Measurements from ENCODE around the gene SDHC. TPM values are rescaled to one million over a fixed set of nuclear protein-coding genes. Genes with fewer than 3 reads are reported as not detected.

Gene SDHC
- total RNA-seq, 1 donor from 2014 or later, result 158 TPM

GRCh38 chr1:161359291-161359690 is 45.1 kb downstream of the SDHC start:
- no peaks in the 10 kb centered on the region for H3K4me1 ChIP-seq
- no peaks in the 10 kb centered on the region for H3K9me3 ChIP-seq
- H3K36me3 ChIP-seq, result peaks cover 29% of the 10 kb centered on the region
- no peak for TF ChIP-seq CTCF (IDR thresholded peaks at IDR 0.05)
- no peak for DNase-seq
- ATAC-seq, result peak; percentile 83
- no peak overlapping the region for H3K27ac ChIP-seq
- H3K4me3 ChIP-seq, result no peak overlapping the region
- intact Hi-C loops (cut with DNase I), result no loop called here
- H3K27me3 ChIP-seq, result no peaks in the 10 kb centered on the region

- DNase-seq (no peak), ATAC-seq (no peak)
- no peak for TF ChIP-seq CTCF (IDR thresholded peaks at IDR 0.05)
- H3K36me3 ChIP-seq, result peaks cover 22% of the 10 kb centered on the region
- no peak overlapping the region for H3K4me3 ChIP-seq
- H3K27ac ChIP-seq, result no peak overlapping the region
- intact Hi-C loops (cut with DNase I), result no loop called here
- H3K27me3 ChIP-seq, result no peaks in the 10 kb centered on the region
- no peaks in the 10 kb centered on the region for H3K9me3 ChIP-seq
- H3K4me1 ChIP-seq, result no peaks in the 10 kb centered on the region
These were observed 50.2 kb downstream of the SDHC start for GRCh38 chr1:161364332-161364731.

- Histone ChIP-seq H3K9me3 (no peaks in the 10 kb centered on the region), H3K4me3 (no peak overlapping the region), H3K4me1 (no peaks in the 10 kb centered on the region), H3K27me3 (no peaks in the 10 kb centered on the region), H3K36me3 (peaks cover 22% of the 10 kb centered on the region), H3K27ac (no peak overlapping the region)
- no peak for ATAC-seq
- intact Hi-C loops (cut with DNase I), result no loop called here
- no peak for DNase-seq
- no peak for TF ChIP-seq CTCF (IDR thresholded peaks at IDR 0.05)
These were observed 51.0 kb downstream of the SDHC start for GRCh38 chr1:161365207-161365606.

GRCh38 chr1:161367684-161368400 is 53.7 kb downstream of the SDHC start, which contains the start of gene CFAP126:
Gene CFAP126 (minus strand): TSS chr1:161367876. CDS start chr1:161367868, 8 bp downstream.
- Histone ChIP-seq H3K4me3 (no peak within 1 kb of the TSS), H3K27ac (peak within 1 kb of the TSS; percentile 58), H3K9me3 (no peaks in the 10 kb centered on the region), H3K27me3 (no peaks in the 10 kb centered on the region), H3K36me3 (peaks cover 22% of the 10 kb centered on the region), H3K4me1 (no peaks in the 10 kb centered on the region)
- DNase-seq, result no peak
- TF ChIP-seq CTCF (IDR thresholded peaks at IDR 0.05), result peak; percentile 28
- ATAC-seq, result peak; percentile 98
- intact Hi-C loops (cut with DNase I), result no loop called here

- Histone ChIP-seq H3K4me1 (no peaks in the 10 kb centered on the region), H3K9me3 (no peaks in the 10 kb centered on the region), H3K27me3 (no peaks in the 10 kb centered on the region), H3K4me3 (no peak overlapping the region), H3K27ac (no peak overlapping the region), H3K36me3 (no peaks in the 10 kb centered on the region)
- DNase-seq (no peak), ATAC-seq (no peak)
- intact Hi-C loops (cut with DNase I), result no loop called here
- no peak for TF ChIP-seq CTCF (IDR thresholded peaks at IDR 0.05)
These were observed 59.3 kb downstream of the SDHC start for GRCh38 chr1:161373442-161373841.

All from upper lobe of right lung (tissue), 1 donor.